Renal cortical epithelial cell (primary cell): ENCODE results near the gene AUTS2. TPM values are rescaled to one million over a fixed set of nuclear protein-coding genes. Genes with fewer than 3 reads are reported as not detected.

Source experiments
- DNase-seq: peaks from one replicate; pipeline ENCODE4 v3.0.0-alpha.2; 2011; ENCODE audit warnings: low read depth
- total RNA-seq: library from RNA; depleted of rRNA; stranded (reverse); fragments of >200 nt; gene quantifications from 2 replicates; pipeline ENCODE4 v1.2.3, GENCODE V29; 2014

AUTS2 gene
- total RNA-seq, 1 donor from 2014 or later, result 3.2 TPM

DNA sequence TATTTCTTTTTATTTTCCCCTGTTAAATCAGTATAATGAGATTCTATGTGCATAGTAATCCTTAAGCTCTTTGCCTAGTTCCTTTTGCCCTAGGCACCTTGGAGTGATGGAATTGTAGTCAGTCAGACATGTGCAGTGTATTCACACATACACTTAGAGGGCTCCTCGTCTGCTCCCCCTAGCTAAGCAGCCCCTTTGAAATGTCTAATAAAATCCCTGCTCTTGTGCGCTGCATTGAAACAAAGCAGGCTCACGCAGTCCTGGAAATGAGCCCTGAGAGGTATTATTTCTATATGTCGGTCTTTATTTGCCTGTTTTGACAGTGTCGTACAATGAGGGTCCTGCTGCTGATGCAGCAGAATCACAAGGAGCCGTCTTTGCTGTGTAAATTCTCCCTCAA, 258.7 kb downstream of the AUTS2 start:
- DNase-seq, result no peak

GRCh38 chr7:69858471-69858870, 260.2 kb downstream of the AUTS2 start:
- DNase-seq, result no peak

DNA sequence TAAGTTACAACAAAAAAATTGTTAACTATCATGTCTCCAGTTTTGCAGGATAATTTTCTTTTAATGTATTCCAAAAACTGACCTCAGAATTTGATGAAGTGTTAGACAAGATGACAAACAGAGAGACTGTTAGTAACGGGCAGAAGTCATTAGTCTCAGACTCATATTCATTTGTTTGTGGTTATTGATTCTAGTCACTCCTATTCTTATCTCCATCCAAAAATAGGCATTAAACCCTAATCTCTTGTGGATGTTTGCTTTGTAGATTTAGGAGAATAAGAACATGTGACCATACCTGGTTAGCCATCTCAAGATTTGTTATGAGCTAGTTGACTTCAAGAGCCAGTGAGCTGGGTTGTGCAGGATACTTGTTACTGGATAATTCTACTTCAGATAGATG, 261.1 kb downstream of the AUTS2 start:
- DNase-seq, result no peak

GRCh38 chr7:69860486-69860885, 262.2 kb downstream of the AUTS2 start:
- no peak for DNase-seq

- no peak for DNase-seq
Measured at GRCh38 chr7:69860941-69861622, 262.8 kb downstream of the AUTS2 start.

GRCh38 chr7:69862413-69863064, 264.3 kb downstream of the AUTS2 start:
- DNase-seq, result no peak

GRCh38 chr7:69864274-69864673, 266.0 kb downstream of the AUTS2 start:
- no peak for DNase-seq

DNA sequence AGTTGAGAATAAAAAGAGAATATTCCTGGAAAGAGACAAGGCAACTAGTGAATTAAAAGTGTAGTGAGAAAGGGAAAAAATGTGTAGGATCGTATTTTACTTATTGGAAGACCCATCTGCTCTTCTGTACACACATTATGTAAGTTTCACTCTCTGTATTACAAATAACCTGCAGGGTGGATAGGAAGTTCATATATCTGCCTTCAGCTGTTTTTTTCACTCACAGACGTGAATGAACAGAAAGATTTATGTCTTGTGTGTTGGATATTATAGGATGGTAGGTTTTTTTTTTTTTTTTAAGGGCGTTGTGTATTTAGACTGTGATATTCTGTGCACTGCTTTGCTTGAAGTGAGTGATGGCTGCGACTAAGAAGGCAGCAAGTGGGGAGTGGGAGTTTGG, 266.5 kb downstream of the AUTS2 start:
- DNase-seq, result no peak

DNA sequence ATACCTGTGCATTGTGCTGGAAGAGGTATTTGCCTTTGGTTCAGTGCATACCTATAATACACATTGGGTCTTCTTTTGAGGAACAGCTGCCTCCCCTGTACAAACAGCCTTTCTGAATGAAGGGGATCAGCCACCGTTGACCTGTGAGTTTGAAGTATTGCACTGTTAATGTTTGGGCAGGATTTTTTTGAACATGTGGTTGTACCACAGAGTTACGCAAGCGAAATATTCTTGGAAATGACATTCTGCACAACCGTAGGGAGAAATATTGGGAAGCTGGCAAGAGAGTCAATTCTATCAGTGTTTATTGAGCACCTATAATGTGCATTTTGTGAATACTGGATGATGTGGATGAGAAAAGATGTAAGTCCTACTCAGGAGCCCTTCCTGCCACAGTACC, 270.6 kb downstream of the AUTS2 start:
- DNase-seq, result peak; percentile 2

DNA sequence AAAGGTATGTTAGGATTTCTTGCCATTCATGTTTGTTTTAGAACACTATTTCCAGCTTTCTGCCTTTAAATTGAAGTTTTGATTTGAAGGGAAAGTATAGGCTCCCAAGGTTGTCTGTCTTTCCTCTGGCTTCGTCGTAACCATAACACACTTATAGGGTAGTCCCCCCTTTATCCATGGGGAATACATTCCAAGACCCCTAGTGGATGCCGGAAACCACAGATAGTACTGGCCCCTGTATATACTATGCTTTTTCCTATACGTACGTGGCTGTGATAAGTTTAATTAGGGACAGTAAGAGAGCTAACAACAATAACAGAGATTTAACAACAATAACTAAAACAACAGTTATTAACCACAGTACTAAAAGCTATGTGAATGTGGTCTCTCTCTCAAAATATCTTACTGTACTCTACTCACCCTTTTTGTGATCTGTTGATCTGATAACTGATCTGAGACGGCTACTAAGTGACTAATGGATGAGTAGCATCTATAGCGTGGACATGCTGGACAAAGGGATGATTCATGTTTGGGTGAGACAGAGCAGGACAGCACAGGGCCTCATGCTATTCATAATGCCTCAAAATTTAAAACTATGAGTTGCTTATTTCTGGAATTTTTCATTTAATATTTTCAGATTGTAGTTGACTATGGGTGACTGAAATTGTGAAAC, 273.1 kb downstream of the AUTS2 start:
- DNase-seq, result peak; percentile 78

DNA sequence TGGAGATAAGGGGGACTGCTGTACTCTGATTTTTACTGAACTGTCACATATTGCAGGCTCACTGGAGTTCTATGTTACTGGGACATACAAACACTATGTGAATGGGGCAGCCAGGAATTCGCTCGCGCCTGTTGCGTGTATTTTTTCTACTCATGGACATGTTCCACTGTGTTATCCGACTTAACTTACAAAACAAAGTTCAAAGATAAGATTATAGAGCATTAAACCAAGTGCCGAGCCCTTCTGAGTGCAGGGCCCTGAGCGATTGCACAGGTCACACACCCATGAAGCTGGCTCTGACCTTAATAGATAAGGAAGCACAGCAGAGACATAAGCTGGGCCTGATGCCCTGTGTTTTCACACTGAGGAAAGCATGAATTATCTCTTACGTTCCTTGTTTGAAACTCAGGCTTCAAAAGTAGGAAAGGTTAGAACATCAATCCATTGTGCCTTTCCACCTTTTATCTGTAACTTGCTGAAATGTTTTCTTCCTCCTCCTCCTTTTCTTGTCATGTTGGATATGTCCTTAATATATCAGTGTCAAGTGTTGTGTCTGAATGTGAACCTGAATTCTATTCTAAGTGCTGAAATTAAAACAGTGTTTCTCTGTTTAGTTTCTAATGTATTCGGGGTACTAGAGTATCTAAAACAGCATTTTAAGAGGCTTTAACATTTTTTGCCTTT, 273.8 kb downstream of the AUTS2 start:
- DNase-seq, result no peak

GRCh38 chr7:69873512-69873911, 275.2 kb downstream of the AUTS2 start:
- DNase-seq, result peak; percentile 13

- DNase-seq, result no peak
Measured at GRCh38 chr7:69878015-69878414, 279.7 kb downstream of the AUTS2 start.

DNA sequence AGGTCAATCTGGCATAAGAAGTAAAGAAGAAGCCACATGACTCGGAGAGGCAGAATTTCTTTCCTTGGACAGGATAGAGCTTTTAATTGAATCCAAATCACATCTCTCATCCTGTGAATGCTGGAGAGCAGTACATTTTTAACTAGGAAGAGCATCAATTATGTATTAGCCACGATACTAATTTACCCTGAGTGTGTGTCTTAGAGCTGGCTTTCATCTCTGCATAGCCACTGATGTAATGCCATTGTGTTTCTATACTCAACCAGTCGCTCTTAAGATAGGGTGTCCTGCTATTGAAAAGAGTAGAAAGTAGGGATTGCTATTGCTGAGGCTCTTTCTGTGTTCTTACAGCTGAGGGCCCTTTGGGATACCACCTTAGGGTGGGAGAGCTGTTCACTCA, 280.3 kb downstream of the AUTS2 start:
- DNase-seq, result no peak

GRCh38 chr7:69879989-69880388, 281.7 kb downstream of the AUTS2 start:
- DNase-seq, result no peak

GRCh38 chr7:69880840-69881239, 282.6 kb downstream of the AUTS2 start:
- DNase-seq, result no peak

GRCh38 chr7:69882269-69882668, 284.0 kb downstream of the AUTS2 start:
- no peak for DNase-seq

DNA sequence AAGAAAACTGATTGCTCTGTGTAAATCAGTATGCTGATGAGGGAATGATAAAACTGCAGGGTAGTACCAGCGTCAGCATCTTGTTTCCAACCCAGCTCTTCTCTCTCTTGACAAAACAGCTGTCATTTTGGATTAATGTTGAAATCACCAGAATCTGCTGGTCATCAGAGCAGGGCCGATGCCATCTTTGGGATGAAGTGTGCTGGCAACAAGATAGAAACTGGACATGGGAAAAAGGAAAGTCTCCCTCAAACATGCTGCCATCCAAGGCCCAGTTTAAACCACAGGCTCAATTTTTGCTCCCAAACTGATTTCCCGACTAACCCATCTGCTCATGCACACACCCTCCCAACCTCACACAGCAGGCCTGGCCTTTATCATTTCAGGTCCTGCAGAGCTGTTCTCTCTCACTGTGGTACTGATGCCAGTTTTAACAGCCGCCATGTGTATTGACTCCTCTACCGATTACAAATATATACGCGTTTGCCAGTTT, 285.2 kb downstream of the AUTS2 start:
- DNase-seq, result no peak

GRCh38 chr7:69885431-69885830, 287.2 kb downstream of the AUTS2 start:
- DNase-seq, result no peak

- DNase-seq, result no peak
Measured at GRCh38 chr7:69889338-69889975, 291.2 kb downstream of the AUTS2 start.

DNA sequence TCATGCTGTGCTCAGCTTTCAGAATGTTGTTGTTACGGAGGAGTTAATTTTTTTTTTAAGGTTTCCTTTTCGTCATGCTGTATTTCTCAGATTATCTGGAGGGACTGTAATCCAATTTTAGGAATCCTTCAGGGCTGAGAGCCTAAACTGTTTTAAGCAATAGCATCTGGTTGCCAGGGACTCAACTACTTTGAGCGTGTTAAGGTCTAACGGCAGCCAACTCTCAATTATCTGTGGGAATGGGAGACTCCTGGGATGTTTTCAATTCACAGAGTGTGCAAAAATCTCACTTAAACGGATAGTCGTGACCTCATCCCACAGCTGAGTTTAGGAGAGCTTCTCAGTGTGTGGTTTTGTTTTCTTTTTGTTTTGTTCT, 291.7 kb downstream of the AUTS2 start:
- DNase-seq, result no peak

GRCh38 chr7:69892790-69893189, 294.5 kb downstream of the AUTS2 start:
- DNase-seq, result peak; percentile 2
